GM23338 (cell line): ENCODE measurements around the gene PGAM5.

Source experiments
- CTCF ChIP-seq, 2 experiments: fragments of 200-600 bp in 1 of 2; sonication (generic) in 1 of 2; conservative IDR thresholded peaks; 2 replicates each; pipeline versions ENCODE4 v1.5.1 to v1.6.1; 2016 to 2017; ENCODE audit warnings: antibody characterized with exemption in 2 of 2, low read depth in 2 of 2, mild to moderate bottlenecking in 2 of 2, moderate library complexity in 1 of 2
- POLR2AphosphoS5 ChIP-seq: IDR thresholded peaks from 2 replicates; pipeline ENCODE4 v1.6.1; 2016; ENCODE audit warnings: antibody characterized with exemption, low read depth
- STAT1 ChIP-seq: IDR thresholded peaks from one replicate; pipeline ENCODE4 v1.6.1; 2016; ENCODE audit warnings: antibody characterized with exemption; ENCODE audit not compliant: unreplicated experiment

DNA sequence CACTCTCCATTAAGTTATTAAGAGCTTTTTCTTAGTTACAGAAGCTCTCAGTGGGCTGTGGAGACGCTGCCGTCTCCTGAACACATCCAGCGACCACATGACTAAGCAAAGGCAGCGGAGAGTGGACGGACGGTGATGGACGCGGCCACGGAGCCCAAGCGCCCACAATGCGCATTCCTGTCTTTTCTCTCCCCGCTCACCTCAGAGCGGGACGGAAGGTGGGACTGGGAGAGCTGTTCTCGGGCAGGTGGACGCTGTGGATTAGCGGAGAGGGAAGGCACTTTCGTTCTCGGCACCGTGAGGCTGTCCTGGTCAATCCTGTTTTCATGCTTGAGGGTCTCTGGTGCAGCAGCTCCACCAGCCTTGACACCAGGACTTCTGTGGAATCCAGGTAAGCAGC, 53.6 kb downstream of the PGAM5 start:
- TF ChIP-seq CTCF (conservative IDR thresholded peaks at IDR 0.05; ENCODE audit: low read depth in 2 of 2) (no peak), STAT1 (no peak), POLR2AphosphoS5 (no peak)
